A172 (cell line): ENCODE data around the gene STAC. TPM values are rescaled to one million over a fixed set of nuclear protein-coding genes. Genes with fewer than 3 reads are reported as not detected.

Experiments used
- DNase-seq: peaks from one replicate; pipeline ENCODE4 v3.0.0-alpha.2; 2015; ENCODE audit warnings: low spot score
- total RNA-seq: library from RNA; depleted of rRNA; stranded (reverse); fragments of >200 nt; shearing (Covaris generic); gene quantifications from 2 replicates; pipeline ENCODE4 v1.2.3, GENCODE V29; 2014; rRNA removed

Gene STAC, protein sequence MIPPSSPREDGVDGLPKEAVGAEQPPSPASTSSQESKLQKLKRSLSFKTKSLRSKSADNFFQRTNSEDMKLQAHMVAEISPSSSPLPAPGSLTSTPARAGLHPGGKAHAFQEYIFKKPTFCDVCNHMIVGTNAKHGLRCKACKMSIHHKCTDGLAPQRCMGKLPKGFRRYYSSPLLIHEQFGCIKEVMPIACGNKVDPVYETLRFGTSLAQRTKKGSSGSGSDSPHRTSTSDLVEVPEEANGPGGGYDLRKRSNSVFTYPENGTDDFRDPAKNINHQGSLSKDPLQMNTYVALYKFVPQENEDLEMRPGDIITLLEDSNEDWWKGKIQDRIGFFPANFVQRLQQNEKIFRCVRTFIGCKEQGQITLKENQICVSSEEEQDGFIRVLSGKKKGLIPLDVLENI
- 1.1 and 1.2 TPM in 2 replicates for total RNA-seq

DNA sequence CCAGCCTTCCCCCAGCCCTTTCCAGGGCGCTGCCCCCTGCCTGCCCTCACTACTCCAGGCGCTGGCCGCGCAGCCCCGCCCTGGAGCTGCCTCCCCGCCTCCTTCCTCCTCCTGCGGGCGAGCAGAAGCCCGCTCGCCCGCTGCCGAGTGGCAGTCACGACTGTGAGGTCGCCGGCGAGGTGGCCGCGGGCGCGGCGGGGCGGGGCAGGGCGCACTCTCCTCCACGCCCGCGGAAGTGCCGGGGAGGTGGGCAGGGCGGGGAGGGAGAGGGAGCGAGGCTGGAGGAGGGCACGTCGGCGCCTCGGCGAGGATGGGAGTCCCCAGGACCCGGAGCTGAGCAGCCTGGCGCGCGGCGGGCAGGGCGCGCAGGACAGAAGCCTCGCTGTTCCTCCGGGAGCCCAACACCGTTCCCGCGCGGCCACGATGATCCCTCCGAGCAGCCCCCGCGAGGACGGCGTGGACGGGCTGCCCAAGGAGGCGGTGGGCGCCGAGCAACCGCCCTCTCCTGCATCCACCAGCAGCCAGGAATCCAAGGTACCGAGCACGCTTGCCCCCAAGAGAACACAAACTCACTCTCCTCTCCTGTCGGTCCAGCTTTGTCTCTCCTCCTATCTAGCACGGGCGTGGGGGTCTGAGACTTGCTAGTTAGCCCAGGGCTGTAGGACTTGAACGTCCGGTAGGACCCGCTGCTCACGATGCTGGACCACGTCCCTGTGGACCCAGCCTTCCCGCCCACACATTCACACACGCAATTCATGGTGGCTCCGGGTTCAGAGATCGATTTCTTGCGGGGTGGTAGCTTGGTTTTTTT, at the start of gene STAC:
Gene STAC (plus strand): TSS at position 284 of the 811 bp plus-strand sequence. CDS start 140 bp downstream, at position 424.
- peak; percentile 27 for DNase-seq

- DNase-seq = no peak
Measured at GRCh38 chr3:36332139-36332538, 48.2 kb upstream of the STAC start.

DNA sequence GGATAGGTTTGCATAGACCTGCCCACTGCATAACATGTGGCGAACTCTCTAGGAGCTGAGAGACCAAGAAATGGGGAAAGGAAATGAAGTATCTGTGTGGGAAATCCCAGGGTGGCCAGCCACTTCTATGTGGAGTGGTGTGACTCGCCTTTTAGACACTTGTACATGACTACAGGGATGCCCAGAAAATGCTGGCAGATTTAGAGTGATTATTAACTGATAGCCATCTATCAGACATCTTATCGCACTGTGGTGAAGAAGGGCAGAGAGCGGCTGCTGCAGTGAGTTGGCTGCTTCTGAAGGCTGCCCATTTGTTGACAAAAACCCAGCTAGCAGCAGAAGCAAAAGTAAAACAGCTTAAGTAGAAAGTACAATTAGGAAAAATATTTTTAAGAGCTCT, 18.1 kb upstream of the STAC start:
- DNase-seq = peak; percentile 21

DNA sequence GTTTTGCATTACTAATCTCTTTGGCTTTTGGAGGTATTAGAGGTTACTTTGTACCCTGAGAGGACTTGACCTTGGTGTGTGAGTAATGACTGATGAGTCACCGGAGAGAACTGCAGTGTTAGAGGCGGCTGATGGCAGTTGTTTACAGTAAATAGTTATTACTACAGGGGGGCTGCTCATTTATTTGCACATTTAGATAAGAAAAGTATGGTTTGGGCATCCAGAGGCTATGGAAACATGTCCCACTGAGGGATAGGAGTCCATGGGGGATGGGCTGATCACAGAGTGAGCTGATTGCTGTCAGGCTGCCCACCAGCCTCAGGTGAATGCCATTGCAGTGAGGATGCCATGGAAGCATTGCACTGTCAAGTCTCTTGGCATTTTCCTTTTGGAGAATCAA, 17.3 kb upstream of the STAC start:
- DNase-seq = peak; percentile 90

GRCh38 chr3:36364260-36364659, 16.0 kb upstream of the STAC start:
- DNase-seq = no peak

- no peak for DNase-seq
Measured at GRCh38 chr3:36365829-36366228, 14.5 kb upstream of the STAC start.

DNA sequence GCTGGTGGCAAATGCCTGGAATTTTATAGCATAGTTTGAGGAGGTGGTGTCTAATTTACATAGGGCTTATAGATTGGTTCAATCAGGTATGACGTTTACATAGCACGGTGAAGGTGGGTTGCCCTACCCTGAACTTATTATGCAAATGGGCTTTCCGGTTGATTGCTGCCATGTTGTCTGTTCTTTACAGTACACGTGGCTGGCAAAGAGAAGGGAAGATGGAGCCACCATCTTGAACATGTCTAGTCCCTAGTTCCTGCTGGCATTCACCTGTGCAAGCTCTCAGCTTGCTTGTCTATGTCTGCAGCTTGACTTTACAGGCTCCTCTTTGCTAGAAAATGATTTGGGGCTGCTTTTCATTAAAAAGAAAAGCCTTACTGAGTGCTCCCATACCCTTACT, 14.0 kb upstream of the STAC start:
- DNase-seq = no peak

- DNase-seq = no peak
Measured at GRCh38 chr3:36367912-36368573, 12.3 kb upstream of the STAC start.

GRCh38 chr3:36372534-36372935, 7.8 kb upstream of the STAC start:
- peak; percentile 74 for DNase-seq

DNA sequence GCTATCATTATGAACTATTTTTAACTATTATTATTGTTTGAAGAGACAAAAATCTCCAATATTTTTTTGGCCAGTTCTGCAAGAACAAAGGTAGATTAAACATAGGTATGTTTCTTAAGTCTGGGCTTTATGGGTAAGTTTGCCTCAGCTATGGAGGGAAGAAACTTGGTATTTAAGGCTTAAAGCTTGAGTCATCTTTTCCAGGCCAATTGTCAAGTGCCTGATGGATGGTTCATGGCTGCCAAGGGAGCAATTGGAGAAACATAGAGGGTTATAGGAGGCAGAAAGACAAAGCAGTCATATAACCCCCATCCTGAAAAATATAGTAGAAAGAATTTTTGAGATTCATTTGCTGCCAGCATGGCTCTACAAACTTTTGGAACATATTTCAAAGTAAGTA, 7.2 kb upstream of the STAC start:
- DNase-seq = peak; percentile 89

DNA sequence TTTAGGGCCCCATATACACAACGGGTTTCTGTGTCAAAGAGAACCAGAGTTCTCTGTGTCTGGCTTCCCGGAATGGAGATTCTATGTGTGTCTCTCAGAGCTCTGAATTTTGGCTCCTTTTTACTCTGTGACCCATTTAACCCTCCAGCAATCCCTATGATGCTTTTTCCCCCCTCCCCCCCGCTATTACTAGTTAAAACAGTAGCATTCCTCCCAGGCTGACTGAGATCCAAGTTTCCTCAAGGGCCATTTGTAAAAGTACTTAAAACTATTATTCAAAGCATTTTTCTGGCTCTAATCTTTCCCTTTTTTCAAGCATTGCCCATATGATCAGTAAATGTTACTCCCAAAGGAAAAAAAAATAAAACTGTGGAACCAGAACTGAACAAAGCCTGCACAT, 6.6 kb upstream of the STAC start:
- DNase-seq = no peak

GRCh38 chr3:36379872-36380220, 458 bp upstream of the STAC start:
- no peak for DNase-seq

DNA sequence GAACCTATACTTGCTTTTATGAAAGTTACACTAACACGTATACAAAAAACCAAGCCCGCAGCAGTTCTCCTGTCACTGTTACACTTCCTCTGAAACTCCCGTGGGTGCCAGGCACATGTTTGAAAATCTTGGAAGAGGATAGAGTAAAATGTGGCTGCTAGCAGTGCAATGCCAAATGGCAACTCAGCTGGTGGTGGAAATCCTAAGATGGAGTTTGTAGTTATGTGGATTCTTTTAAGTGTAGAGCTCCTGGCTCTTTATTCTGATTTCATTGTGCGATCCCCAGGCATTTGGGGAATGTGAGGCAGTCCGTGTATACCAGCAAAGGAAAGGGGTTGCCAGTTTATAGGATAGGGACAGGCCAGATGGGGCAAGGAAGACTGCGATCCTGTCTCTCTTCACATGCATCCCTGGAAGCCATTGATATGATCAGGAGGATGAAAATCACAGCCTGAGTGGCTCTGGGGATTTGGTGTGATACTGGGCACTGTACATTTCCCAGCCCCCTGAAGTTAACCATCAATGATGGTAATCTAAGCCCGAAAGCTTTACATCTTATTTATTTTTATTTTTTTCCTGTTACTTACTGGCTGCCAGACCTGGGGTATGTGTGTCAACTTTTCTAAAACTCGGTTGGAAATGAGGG, 1.1 kb downstream of the STAC start:
- no peak for DNase-seq

DNA sequence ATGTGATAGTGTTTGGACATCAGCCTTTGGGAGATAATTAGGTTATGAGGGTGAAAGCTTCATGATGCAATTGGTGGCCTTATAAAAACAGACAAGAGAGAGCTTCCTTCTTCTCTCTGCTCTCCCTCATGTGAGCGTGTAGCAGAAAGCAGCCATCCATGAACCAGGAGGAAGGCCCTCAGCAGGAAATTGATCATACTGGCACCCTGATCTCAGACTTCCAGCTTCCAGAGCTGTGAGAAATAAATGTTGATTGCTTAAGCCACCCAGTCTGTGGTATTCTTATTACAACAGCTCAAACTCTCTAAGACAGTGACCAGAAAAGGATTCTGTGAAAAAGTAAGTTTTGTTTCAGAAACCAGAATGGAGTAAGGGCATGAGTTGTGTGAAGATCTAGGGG, 13.3 kb downstream of the STAC start:
- DNase-seq = no peak

DNA sequence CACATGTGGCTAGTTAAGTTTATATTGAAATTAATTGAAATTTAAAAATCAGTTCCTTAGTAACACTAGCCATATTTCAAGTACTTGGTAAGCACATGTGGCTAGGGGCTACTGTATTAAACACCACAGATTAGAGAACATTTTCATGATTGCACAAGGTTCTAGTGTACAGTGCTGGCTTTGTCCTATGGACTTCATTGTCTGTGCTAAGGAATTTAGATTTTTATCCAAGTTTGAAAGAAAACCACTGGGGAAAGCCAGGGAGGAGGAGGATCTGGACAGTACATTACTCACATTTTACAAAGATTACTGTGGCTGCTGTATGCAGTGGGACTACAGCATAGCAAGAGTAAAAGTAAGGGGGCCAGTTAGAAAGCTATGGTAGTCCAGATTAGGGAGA, 13.9 kb downstream of the STAC start:
- DNase-seq = no peak

DNA sequence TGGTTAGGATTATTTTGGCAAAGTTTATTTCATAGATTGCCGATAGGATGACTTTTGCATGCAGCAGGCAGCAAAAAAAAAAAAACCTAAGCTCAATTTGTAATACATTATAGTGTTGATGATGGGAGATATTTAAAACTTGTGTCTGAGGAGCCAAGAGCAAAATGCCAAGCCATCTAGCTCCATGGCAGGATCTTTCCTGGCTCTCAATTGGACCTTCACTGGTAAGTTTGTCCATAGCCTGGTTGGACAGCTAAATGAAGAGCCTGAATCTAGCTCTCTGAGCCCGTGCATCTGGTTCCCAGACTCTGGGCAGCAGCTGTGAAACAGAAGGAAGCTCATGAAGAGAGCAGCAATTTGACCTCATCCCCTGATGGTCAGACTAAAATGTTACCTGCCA, 17.5 kb downstream of the STAC start:
- no peak for DNase-seq

DNA sequence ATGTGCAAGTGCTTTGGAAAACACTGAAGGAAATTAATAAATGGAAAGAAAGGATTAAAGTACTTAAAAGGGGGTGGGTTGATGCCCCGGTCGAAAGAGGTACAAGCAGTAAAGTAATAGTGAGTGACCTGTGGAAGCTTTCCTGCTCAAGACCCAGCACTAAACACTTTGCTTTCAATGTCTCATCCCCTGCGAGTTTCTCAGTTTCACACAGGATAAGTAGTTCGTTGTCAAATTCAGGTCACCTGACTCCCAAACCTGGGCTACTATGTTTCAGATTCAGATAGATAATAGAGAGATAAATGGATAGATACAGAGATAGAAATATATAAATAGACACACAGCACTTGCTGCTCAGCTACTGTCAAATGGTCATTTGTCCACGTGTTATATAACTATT, 19.6 kb downstream of the STAC start:
- DNase-seq = no peak

DNA sequence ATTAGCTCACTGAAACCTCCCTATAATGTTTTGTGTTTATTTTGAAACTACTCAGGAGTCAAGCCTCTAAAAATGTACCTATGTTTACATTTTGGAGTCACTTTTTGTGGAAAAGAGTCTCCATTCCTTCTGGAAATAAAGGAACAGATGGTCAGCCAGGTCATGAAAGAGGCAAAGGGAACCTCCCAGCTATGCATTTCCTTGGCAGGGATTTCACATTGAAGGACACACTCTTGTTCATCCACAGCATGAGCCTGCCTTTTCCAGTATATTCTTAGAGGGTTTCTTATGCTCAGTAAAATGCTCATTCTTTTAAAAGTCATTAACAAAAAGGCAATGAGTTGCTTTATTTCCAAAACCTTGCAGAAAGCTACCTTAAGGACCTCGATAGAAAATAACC, 20.8 kb downstream of the STAC start:
- DNase-seq = no peak

GRCh38 chr3:36403661-36404060, 23.4 kb downstream of the STAC start:
- DNase-seq = no peak

- peak; percentile 18 for DNase-seq
Measured at GRCh38 chr3:36405190-36405589, 24.9 kb downstream of the STAC start.

GRCh38 chr3:36408146-36408545, 27.8 kb downstream of the STAC start:
- DNase-seq = no peak

GRCh38 chr3:36409862-36410261, 29.6 kb downstream of the STAC start:
- DNase-seq = no peak
